GM12891 (cell line): ENCODE data around the gene PCDHGC3.

Source experiments
- PAX5 ChIP-seq: IDR thresholded peaks from 2 replicates; pipeline ENCODE4 v1.6.1; 2011; ENCODE audit warnings: low read length, moderate library complexity, mild to moderate bottlenecking; ENCODE audit not compliant: insufficient read depth, severe bottlenecking
- POLR2A ChIP-seq: IDR thresholded peaks from 2 replicates; pipeline ENCODE4 v1.6.1; 2011; ENCODE audit warnings: low read depth, low read length, control low read depth
- POLR2AphosphoS5 ChIP-seq: IDR thresholded peaks from 2 replicates; pipeline ENCODE4 v1.6.1; 2011; ENCODE audit warnings: low read depth, low read length, control low read depth
- POU2F2 ChIP-seq: IDR thresholded peaks from 2 replicates; pipeline ENCODE4 v1.6.1; 2011; ENCODE audit warnings: low read depth, mild to moderate bottlenecking, control low read depth, low read length, moderate library complexity
- SPI1 ChIP-seq: IDR thresholded peaks from 2 replicates; pipeline ENCODE4 v1.6.1; 2011; ENCODE audit warnings: low read depth, low read length, control low read depth
- TAF1 ChIP-seq: IDR thresholded peaks from 2 replicates; pipeline ENCODE4 v1.6.1; 2011; ENCODE audit warnings: low read depth, low read length, control low read depth

- TF ChIP-seq POLR2A (no peak), POLR2AphosphoS5 (no peak), TAF1 (no peak), POU2F2 (no peak), SPI1 (no peak), PAX5 (no peak)
These were observed 40.3 kb downstream of the PCDHGC3 start for GRCh38 chr5:141515946-141516671.
